ENCODE results near the gene TMEM233.

DNA sequence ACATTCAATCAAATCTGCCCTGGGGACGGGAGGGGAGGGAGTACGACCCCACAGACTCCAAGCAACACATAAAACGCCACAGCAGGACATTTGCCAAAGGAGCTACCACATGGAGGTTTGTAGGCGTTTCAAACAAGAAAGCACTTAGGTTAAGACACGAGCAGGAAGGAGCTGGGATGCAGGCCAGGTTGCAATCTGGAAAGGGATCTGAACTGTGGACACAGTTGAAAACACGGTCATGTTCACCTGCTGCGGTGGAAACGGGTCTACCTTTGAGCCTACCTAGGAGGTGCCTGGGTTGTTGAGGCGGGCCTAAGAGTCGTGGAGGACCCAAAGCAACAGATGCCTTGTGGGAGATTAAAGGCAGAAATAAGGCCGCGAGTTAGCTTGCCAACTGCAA lies 92.8 kb downstream of the TMEM233 start:
- TF ChIP-seq POLR2AphosphoS5 (IDR thresholded peaks at IDR 0.05; ENCODE audit: low read depth, low read length), result no peak
- TF ChIP-seq POLR2A (IDR thresholded peaks at IDR 0.05; ENCODE audit: low read depth, low read length), result no peak
